HG03175 (cell line): ENCODE results near the gene CTCFL.

Experiments used
- ATAC-seq: cut with Tn5 transposase; IDR thresholded peaks from one replicate; pipeline ENCODE4 v1.9.1; 2021; ENCODE audit warnings: mild to moderate bottlenecking, moderate library complexity; ENCODE audit not compliant: unreplicated experiment

The CTCFL gene

DNA sequence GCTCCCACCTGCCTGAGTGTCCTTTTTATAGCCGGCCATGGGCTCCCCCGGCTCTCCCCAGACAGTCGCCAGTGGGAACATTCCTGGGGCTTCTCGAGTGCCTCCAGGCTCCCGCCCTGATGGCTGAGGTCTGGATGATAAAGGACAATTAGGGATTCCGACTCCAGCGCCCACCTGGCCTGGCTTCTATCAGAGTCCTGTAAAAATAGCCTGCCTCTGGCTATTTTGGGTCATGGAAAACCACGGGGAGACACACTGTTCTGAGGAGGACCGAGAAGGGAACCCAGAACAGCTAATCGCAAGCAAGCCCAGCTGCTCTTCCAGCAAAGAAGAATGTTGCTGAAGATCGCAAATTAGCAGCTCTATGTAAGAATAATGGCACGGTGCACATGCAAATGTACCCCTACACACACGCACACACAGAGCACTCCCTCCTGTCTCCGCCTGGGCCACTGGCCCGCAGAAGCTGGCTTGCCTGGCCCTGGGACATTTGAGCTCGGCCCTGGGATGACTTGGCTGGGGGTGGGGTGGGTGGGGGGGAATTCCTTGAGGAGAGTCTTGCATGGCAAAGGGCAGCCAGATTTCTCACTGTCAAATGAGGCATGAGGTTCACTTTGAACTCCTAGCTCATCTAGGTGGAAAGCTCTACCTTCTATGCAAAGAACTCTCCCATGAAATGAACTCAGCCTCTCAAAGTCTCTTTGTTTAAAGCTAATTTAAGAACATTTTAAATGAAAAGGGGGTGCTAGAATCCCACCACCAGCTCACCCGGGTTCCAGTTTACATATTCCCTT, 55.3 kb downstream of the CTCFL start:
- no peak for ATAC-seq

GRCh38 chr20:57468523-57469417, 56.2 kb downstream of the CTCFL start:
- no peak for ATAC-seq

- ATAC-seq, result no peak
Measured at GRCh38 chr20:57467742-57468141, 57.2 kb downstream of the CTCFL start.

DNA sequence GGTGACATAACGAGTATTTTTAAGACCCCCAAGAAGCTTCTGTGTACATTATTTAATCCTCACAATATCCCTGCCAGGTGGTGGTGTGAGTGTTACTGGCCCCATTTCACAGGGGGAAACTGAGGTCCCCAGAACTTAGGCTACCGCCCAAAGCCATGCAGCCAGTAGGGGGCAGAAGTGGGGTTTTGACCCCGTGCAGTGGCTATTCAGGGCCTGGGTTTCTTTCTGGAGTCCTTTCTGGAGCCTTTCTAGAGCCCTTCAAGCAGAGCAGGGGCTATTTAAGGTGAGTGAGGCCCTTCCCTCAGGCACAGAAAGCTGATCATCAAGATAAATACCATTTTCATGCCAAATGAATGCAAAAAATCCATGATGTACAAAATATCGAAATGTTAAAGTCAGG, 59.0 kb downstream of the CTCFL start:
- no peak for ATAC-seq

GRCh38 chr20:57465486-57465885, 59.5 kb downstream of the CTCFL start:
- ATAC-seq, result no peak

- ATAC-seq, result peak; percentile 49
Measured at GRCh38 chr20:57464642-57465211, 60.2 kb downstream of the CTCFL start.

GRCh38 chr20:57462781-57463180, 62.2 kb downstream of the CTCFL start:
- no peak for ATAC-seq

DNA sequence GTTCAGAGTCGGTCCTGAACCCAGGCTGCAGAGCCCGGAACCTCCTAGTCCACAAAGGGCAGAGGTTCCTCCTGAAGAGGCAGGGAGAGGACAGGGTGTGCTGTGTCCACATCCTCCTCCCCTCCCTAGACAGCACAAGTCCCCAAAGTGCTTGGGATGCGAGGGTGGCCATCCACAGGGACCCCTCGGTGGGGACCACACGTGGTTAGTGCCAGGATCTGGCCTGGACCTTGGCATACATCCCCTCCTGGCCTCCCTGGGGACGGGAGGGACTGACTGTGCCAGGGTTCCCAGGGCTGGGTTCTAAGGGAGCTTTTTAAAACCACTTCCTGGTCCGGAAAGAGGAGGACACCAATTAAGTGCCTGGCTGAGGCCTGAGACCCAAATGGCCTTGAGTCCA, 63.2 kb downstream of the CTCFL start:
- ATAC-seq, result no peak

DNA sequence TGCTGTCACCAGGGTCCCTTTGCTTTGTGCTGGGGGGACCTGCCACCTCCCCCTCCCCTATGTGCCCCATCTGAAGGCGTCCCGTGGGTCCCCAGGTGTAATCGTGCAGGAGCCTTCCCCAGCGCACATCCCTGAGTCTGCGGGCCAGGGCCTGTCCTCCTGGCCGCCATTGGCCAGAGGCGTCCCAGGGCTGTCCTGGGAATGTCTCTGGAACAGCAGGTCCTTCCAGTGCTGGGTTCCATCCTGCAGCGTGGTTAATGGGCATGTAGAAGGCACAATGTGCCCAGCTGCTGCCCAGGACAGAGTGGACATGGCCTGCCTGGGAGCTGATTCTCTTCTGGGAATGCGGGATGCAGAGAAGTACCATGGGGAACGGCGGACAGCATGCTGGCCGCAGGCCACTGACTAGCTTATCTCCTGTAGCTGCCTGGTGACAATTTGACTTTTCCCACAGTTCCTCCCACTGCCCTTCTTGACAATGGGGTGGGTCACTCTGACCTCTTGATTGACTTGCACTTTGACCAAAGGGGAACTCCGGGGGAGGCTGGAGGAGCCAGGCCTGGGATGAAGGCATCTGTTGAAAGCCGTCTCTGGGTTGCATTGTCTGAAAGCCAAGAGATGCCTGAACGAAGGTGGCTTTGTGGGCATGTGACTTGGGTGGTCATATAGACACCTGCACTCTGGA, 64.0 kb downstream of the CTCFL start:
- ATAC-seq, result no peak

GRCh38 chr20:57459897-57460296, 65.0 kb downstream of the CTCFL start:
- no peak for ATAC-seq

DNA sequence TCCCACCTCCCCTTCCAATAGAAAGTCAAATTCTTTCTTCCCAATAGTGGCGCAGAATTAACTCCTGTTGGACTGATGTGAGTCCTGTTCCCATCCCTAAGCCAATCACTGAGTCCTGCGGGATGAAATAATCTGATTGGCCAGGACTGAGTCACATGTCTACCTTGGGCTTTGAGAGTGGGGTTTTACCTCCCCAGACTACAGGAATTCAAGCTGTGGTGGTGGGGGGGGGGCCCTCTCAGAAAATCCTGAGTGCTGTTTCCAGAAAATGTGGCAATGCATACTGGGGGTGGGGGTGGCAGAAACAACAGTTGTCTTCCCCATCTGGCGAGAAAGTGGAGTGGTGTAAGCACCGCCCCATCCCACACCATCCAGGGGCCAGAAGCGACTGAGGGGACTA, 65.7 kb downstream of the CTCFL start:
- ATAC-seq, result no peak

GRCh38 chr20:57458400-57459160, 66.4 kb downstream of the CTCFL start:
- ATAC-seq, result no peak

DNA sequence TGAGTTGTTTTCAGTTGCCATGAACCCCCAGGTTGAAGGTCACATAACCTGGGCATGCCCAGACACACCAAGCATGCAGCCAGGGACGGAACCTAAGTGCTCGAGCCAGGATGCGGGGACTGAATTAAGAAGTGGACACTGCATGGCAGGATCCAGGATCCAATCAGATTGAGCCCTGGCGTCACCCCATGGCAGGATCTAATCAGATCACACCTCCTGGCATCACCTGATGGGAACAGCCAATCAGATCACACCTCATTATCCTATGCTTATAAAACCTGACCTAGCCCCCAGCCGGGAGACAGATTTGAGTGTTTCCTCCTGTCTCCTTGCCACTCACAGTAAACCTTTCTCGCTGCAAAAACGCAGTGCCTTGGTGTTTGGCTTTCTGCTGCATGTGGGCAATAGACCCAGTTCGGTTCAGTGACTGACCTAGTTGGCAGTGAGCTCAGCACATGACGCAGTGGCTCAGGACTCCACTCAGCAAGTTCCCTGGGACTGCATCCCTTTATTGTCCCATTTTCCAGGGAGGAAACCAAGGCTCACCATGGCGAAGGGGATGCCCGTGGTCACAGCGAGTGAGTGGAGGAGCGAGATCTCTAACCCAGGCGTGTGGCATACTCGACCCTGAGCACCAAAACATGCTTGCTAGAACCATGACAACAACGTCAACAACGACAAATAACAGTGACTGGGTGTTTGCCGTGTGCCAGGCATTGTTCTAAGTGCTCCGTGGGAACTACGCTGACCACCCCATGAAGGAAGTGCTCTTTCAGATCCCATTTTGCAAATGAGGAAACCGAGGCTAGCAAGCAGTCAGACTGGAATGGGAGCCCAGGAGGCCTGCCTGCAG, 67.5 kb downstream of the CTCFL start:
- no peak for ATAC-seq

DNA sequence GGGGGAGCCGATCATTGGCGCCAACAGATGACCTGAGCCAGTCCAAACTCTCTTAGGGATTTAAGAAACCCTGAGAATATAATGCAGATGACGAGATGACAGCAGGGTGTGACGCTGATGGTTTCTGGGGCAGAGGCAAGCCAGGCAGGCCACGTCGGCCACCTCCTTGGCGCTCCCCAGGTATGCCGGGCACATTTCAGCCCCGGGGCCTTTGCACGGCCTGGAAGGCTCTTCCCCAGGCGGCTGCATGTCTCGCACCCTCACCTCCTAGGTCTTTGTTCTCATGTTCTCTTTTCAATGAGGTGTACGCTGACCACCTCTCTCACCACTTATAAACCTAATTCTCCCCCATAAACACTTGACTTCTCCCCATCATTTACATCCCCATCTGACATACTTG, 68.8 kb downstream of the CTCFL start:
- ATAC-seq, result no peak

GRCh38 chr20:57455386-57455785, 69.6 kb downstream of the CTCFL start:
- ATAC-seq, result no peak

- ATAC-seq, result no peak
Measured at GRCh38 chr20:57451795-57452661, 72.9 kb downstream of the CTCFL start.

- no peak for ATAC-seq
Measured at GRCh38 chr20:57451431-57451794, 73.5 kb downstream of the CTCFL start.

DNA sequence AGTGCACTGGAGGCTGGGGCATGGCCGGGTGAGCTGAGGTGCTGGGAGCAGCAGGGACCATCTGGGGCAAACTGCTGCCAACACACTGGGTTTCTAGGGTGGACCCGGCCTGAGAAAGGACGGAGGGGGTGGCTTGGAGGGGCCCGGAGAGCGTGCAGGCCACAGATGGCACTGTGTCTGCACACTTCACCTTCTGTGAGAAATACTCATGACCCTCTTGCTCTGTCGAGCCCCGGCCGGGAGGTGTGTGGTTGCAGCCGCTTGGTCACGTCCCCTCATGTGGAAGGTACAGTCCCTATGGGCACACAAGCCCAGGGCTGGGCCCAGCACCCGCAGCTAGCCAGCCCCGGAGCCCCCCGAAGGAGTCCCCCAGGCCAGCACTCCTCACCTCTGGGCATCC, 74.0 kb downstream of the CTCFL start:
- ATAC-seq, result peak; percentile 23

- peak; percentile 85 for ATAC-seq
Measured at GRCh38 chr20:57450419-57450818, 74.5 kb downstream of the CTCFL start.
